Osteoblast (primary cell): ENCODE data around the gene S100P. TPM values are rescaled to one million over a fixed set of nuclear protein-coding genes. Genes with fewer than 3 reads are reported as not detected.

Experiments
- DNase-seq: peaks from one replicate; pipeline ENCODE4 v3.0.0; 2011; ENCODE audit warnings: low spot score, mixed read lengths; ENCODE audit not compliant: insufficient read length; ENCODE audit errors: missing footprints
- H2AFZ ChIP-seq: 2 replicates; pipeline ENCODE4 v1.6.0; 2011; ENCODE audit warnings: mild to moderate bottlenecking, low read length
- H3K27ac ChIP-seq: 2 replicates; pipeline ENCODE4 v1.5.1; 2011; ENCODE audit warnings: mild to moderate bottlenecking, low read depth, low read length, moderate library complexity
- H3K27me3 ChIP-seq: 2 replicates; pipeline ENCODE4 v1.6.0; 2012; ENCODE audit warnings: mild to moderate bottlenecking, control low read depth, inconsistent platforms, low read length, moderate library complexity; ENCODE audit not compliant: insufficient read depth
- H3K36me3 ChIP-seq: 2 replicates; pipeline ENCODE4 v1.5.1; 2011; ENCODE audit warnings: mild to moderate bottlenecking, low read length, control low read depth, moderate library complexity; ENCODE audit not compliant: insufficient read depth
- H3K4me1 ChIP-seq: 2 replicates; pipeline ENCODE4 v1.5.1; 2011; ENCODE audit warnings: mild to moderate bottlenecking, low read length, control low read depth, moderate library complexity; ENCODE audit not compliant: insufficient read depth
- H3K4me2 ChIP-seq: 2 replicates; pipeline ENCODE4 v1.6.0; 2011; ENCODE audit warnings: mild to moderate bottlenecking, low read length; ENCODE audit not compliant: insufficient read depth
- H3K4me3 ChIP-seq: fragments of 200-600 bp; sonication (generic); 3 replicates; pipeline ENCODE4 v1.5.1; 2012; ENCODE audit warnings: mild to moderate bottlenecking, low read length, inconsistent platforms; ENCODE audit not compliant: insufficient read depth
- H3K79me2 ChIP-seq: 2 replicates; pipeline ENCODE4 v1.6.0; 2012; ENCODE audit warnings: mild to moderate bottlenecking, low read length, control low read depth, inconsistent platforms; ENCODE audit not compliant: insufficient read depth
- H3K9me3 ChIP-seq: 2 replicates; pipeline ENCODE4 v1.5.1; 2011; ENCODE audit warnings: low read depth, low read length, control low read depth
- H4K20me1 ChIP-seq: 2 replicates; pipeline ENCODE4 v1.6.0; 2012; ENCODE audit warnings: mild to moderate bottlenecking, low read length, control low read depth; ENCODE audit not compliant: insufficient read depth
- total RNA-seq: library from RNA; depleted of rRNA; stranded (reverse); fragments of >200 nt; gene quantifications from 2 replicates; pipeline ENCODE4 v1.2.3, GENCODE V29; 2012
- TF ChIP-seq, protein P1 (sequence below): IDR thresholded peaks from 2 replicates; pipeline ENCODE4 v1.5.1; 2011; ENCODE audit warnings: mild to moderate bottlenecking, low read depth, low read length, moderate library complexity; ENCODE audit errors: extremely low read depth

The S100P gene
- total RNA-seq, 1 donor, result 0.36 TPM

- peak overlapping the region; percentile 74 for H2AFZ ChIP-seq
- H3K4me1 ChIP-seq, result peaks cover 11% of the 10 kb centered on the region
- no peaks in the 10 kb centered on the region for H3K36me3 ChIP-seq
- no peaks in the 10 kb centered on the region for H3K9me3 ChIP-seq
- H3K4me3 ChIP-seq, result peak overlapping the region; percentile 93
- H3K4me2 ChIP-seq, result peak overlapping the region; percentile 74
- peaks cover 22% of the 10 kb centered on the region for H3K79me2 ChIP-seq
- TF ChIP-seq, protein P1, sequence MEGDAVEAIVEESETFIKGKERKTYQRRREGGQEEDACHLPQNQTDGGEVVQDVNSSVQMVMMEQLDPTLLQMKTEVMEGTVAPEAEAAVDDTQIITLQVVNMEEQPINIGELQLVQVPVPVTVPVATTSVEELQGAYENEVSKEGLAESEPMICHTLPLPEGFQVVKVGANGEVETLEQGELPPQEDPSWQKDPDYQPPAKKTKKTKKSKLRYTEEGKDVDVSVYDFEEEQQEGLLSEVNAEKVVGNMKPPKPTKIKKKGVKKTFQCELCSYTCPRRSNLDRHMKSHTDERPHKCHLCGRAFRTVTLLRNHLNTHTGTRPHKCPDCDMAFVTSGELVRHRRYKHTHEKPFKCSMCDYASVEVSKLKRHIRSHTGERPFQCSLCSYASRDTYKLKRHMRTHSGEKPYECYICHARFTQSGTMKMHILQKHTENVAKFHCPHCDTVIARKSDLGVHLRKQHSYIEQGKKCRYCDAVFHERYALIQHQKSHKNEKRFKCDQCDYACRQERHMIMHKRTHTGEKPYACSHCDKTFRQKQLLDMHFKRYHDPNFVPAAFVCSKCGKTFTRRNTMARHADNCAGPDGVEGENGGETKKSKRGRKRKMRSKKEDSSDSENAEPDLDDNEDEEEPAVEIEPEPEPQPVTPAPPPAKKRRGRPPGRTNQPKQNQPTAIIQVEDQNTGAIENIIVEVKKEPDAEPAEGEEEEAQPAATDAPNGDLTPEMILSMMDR, result no peak
- H3K27ac ChIP-seq, result peak overlapping the region; percentile 79
- H4K20me1 ChIP-seq, result peaks cover 20% of the 10 kb centered on the region
- H3K27me3 ChIP-seq, result no peaks in the 10 kb centered on the region
- DNase-seq, result peak; percentile 87
Measured at GRCh38 chr4:6716958-6717655, 23.4 kb downstream of the S100P start.

- Histone ChIP-seq H3K4me2 (no peak overlapping the region), H3K9me3 (no peaks in the 10 kb centered on the region)
Measured at GRCh38 chr4:6718932-6719610, 25.4 kb downstream of the S100P start.

GRCh38 chr4:6719611-6720179 is 26.0 kb downstream of the S100P start:
- H3K36me3 ChIP-seq, result no peaks in the 10 kb centered on the region
- H3K9me3 ChIP-seq, result no peaks in the 10 kb centered on the region
- peak overlapping the region; percentile 61 for H3K4me2 ChIP-seq
- peak; percentile 90 for DNase-seq
- peaks cover 22% of the 10 kb centered on the region for H3K79me2 ChIP-seq
- peaks cover 13% of the 10 kb centered on the region for H3K4me1 ChIP-seq
- H2AFZ ChIP-seq, result no peak overlapping the region
- no peak overlapping the region for H3K27ac ChIP-seq
- H3K4me3 ChIP-seq, result no peak overlapping the region
- TF ChIP-seq, protein P1, result no peak
- H3K27me3 ChIP-seq, result no peaks in the 10 kb centered on the region
- H4K20me1 ChIP-seq, result peaks cover 20% of the 10 kb centered on the region

More at GRCh38 chr4:6718932-6719610, 25.4 kb downstream of the S100P start:
- H3K4me3 ChIP-seq, result no peak overlapping the region
- no peaks in the 10 kb centered on the region for H3K27me3 ChIP-seq
- H3K4me1 ChIP-seq, result peaks cover 11% of the 10 kb centered on the region
- H2AFZ ChIP-seq, result no peak overlapping the region
- peaks cover 20% of the 10 kb centered on the region for H4K20me1 ChIP-seq
- H3K79me2 ChIP-seq, result peaks cover 22% of the 10 kb centered on the region
- TF ChIP-seq, protein P1, result no peak
- no peak overlapping the region for H3K27ac ChIP-seq
- H3K36me3 ChIP-seq, result no peaks in the 10 kb centered on the region
- no peak for DNase-seq

DNA sequence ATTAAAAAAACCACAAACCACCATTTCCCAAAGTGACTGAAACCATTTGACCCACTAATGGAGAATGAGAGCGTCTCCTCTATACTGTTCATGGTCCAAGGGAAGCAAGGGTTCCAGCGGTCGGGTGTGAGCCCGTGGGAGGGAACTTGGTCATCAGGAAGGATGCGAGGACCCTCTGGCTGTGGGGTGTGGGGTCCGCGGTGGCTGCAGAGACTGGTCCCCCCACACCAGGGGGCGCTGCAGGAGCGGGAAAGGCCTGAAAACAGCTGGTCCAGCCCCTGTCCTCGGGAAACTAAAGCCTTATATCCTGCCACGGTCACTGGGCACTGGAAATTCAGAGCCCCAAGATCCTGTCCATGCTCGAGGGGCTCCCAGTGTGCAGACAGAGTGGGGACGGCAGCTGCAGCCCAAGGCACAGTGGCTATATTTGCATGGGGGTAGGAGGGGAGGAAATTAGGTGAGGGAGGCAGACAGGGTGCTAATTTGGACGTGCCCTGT is 26.6 kb downstream of the S100P start:
- peak overlapping the region; percentile 42 for H3K4me3 ChIP-seq
- peaks cover 20% of the 10 kb centered on the region for H4K20me1 ChIP-seq
- peak; percentile 99 for DNase-seq
- H3K9me3 ChIP-seq, result no peaks in the 10 kb centered on the region
- peaks cover 22% of the 10 kb centered on the region for H3K79me2 ChIP-seq
- H3K4me2 ChIP-seq, result peak overlapping the region; percentile 61
- TF ChIP-seq, protein P1, result peak; percentile 91
- H3K27me3 ChIP-seq, result no peaks in the 10 kb centered on the region
- peaks cover 13% of the 10 kb centered on the region for H3K4me1 ChIP-seq
- no peaks in the 10 kb centered on the region for H3K36me3 ChIP-seq
- H3K27ac ChIP-seq, result no peak overlapping the region
- H2AFZ ChIP-seq, result peak overlapping the region; percentile 79
